ENCODE results near the gene FGF22.
"Not testable (repeated sequence)": the region's sequence is repeated elsewhere in the genome, so short reads cannot be mapped to it uniquely, and the experiment has no call there.

The FGF22 gene

GRCh38 chr19:658916-659839 lies 19.5 kb downstream of the FGF22 start:
- no peak for DNase-seq (ENCODE audit: low read depth, low spot score)

GRCh38 chr19:660793-661426 lies 21.2 kb downstream of the FGF22 start:
- DNase-seq (ENCODE audit: low read depth, low spot score): no peak

- DNase-seq (ENCODE audit: low read depth, low spot score): no peak
Measured at GRCh38 chr19:661427-662196, 21.9 kb downstream of the FGF22 start.

GRCh38 chr19:662207-662961 lies 22.7 kb downstream of the FGF22 start:
- peak; percentile 69 for DNase-seq (ENCODE audit: low read depth, low spot score)

- DNase-seq (ENCODE audit: low read depth, low spot score): peak; percentile 79
Measured at GRCh38 chr19:662962-663681, 23.4 kb downstream of the FGF22 start, which contains the start of gene RNF126. RNF126 (minus strand) TSS chr19:663214; CDS start chr19:663121, 93 bp downstream.

GRCh38 chr19:663682-664117 lies 24.0 kb downstream of the FGF22 start:
- DNase-seq (ENCODE audit: low read depth, low spot score): no peak

- DNase-seq (ENCODE audit: low read depth, low spot score): peak; percentile 97
Measured at GRCh38 chr19:664913-665443, 25.3 kb downstream of the FGF22 start.

- DNase-seq (ENCODE audit: low read depth, low spot score): not testable (repeated sequence)
Measured at GRCh38 chr19:666985-667573, 27.4 kb downstream of the FGF22 start.

GRCh38 chr19:668675-669434 lies 29.2 kb downstream of the FGF22 start:
- not testable (repeated sequence) for DNase-seq (ENCODE audit: low read depth, low spot score)

- DNase-seq (ENCODE audit: low read depth, low spot score): no peak
Measured at GRCh38 chr19:670609-671075, 31.0 kb downstream of the FGF22 start.

- no peak for DNase-seq (ENCODE audit: low read depth, low spot score)
Measured at GRCh38 chr19:674282-675151, 34.8 kb downstream of the FGF22 start.

- DNase-seq (ENCODE audit: low read depth, low spot score): no peak
Measured at GRCh38 chr19:676007-676338, 36.3 kb downstream of the FGF22 start.

- no peak for DNase-seq (ENCODE audit: low read depth, low spot score)
Measured at GRCh38 chr19:676339-677105, 36.8 kb downstream of the FGF22 start, which contains the start of gene FSTL3. FSTL3 (plus strand) TSS chr19:676392; CDS start chr19:676424, 32 bp downstream.

GRCh38 chr19:677201-677600 lies 37.5 kb downstream of the FGF22 start:
- DNase-seq (ENCODE audit: low read depth, low spot score): peak; percentile 39

GRCh38 chr19:677601-678436 lies 38.1 kb downstream of the FGF22 start:
- DNase-seq (ENCODE audit: low read depth, low spot score): peak; percentile 38

- DNase-seq (ENCODE audit: low read depth, low spot score): no peak
Measured at GRCh38 chr19:678791-679388, 39.2 kb downstream of the FGF22 start.

All from ELF-1 (cell line).